GM18502 (cell line): ENCODE results near the gene NPY.
A peak's percentile ranks its signal among the peaks of the same experiment; 100 is the strongest.
"Not testable (repeated sequence)": the region's sequence is repeated elsewhere in the genome, so short reads cannot be mapped to it uniquely, and the experiment has no call there.

Experiments used
- ATAC-seq: cut with Tn5 transposase; IDR thresholded peaks from one replicate; pipeline ENCODE4 v1.9.1; 2021; ENCODE audit warnings: mild to moderate bottlenecking; ENCODE audit not compliant: unreplicated experiment, poor library complexity

Gene NPY

GRCh38 chr7:24283897-24284698 lies at the start of gene NPY:
TSS of gene NPY (plus strand) at chr7:24284190. CDS start at chr7:24285241, 1,051 bp downstream.
- ATAC-seq, result no peak

- ATAC-seq, result no peak
Measured at GRCh38 chr7:24239260-24239659, 44.7 kb upstream of the NPY start.

GRCh38 chr7:24241206-24241605 lies 42.8 kb upstream of the NPY start:
- no peak for ATAC-seq

GRCh38 chr7:24244554-24244953 lies 39.4 kb upstream of the NPY start:
- no peak for ATAC-seq

GRCh38 chr7:24245362-24245761 lies 38.6 kb upstream of the NPY start:
- peak; percentile 80 for ATAC-seq

GRCh38 chr7:24249266-24249665 lies 34.7 kb upstream of the NPY start:
- ATAC-seq, result no peak

- ATAC-seq, result no peak
Measured at GRCh38 chr7:24251568-24251967, 32.4 kb upstream of the NPY start.

GRCh38 chr7:24255139-24255538 lies 28.9 kb upstream of the NPY start:
- no peak for ATAC-seq

- ATAC-seq, result not testable (repeated sequence)
Measured at GRCh38 chr7:24258324-24258723, 25.7 kb upstream of the NPY start.

GRCh38 chr7:24271938-24272337 lies 12.1 kb upstream of the NPY start:
- no peak for ATAC-seq

- no peak for ATAC-seq
Measured at GRCh38 chr7:24279512-24279911, 4.5 kb upstream of the NPY start.

- ATAC-seq, result no peak
Measured at GRCh38 chr7:24283554-24283896, 465 bp upstream of the NPY start.

GRCh38 chr7:24284699-24285506 lies 913 bp downstream of the NPY start:
- ATAC-seq, result no peak

- peak; percentile 97 for ATAC-seq
Measured at GRCh38 chr7:24290004-24290641, 6.1 kb downstream of the NPY start.

- no peak for ATAC-seq
Measured at GRCh38 chr7:24291271-24291670, 7.3 kb downstream of the NPY start.

GRCh38 chr7:24297362-24297761 lies 13.4 kb downstream of the NPY start:
- no peak for ATAC-seq

GRCh38 chr7:24298696-24299095 lies 14.7 kb downstream of the NPY start:
- ATAC-seq, result no peak

- ATAC-seq, result no peak
Measured at GRCh38 chr7:24299192-24299591, 15.2 kb downstream of the NPY start.

GRCh38 chr7:24301703-24302102 lies 17.7 kb downstream of the NPY start:
- peak; percentile 49 for ATAC-seq

GRCh38 chr7:24304494-24305095 lies 20.6 kb downstream of the NPY start:
- no peak for ATAC-seq

GRCh38 chr7:24307326-24307725 lies 23.3 kb downstream of the NPY start:
- ATAC-seq, result no peak
